Upper lobe of left lung (tissue), 6 donors: ENCODE measurements around the gene ITIH1. TPM values are rescaled to one million over a fixed set of nuclear protein-coding genes. Genes with fewer than 3 reads are reported as not detected.

Experiments
- ATAC-seq, 2 donors: fragments of 200-7000 bp; cut with Tn5 transposase; one replicate each; pipeline ENCODE4 v1.9.1; 2022; ENCODE audit warnings: mild to moderate bottlenecking in 2 of 2, moderate library complexity in 2 of 2; ENCODE audit not compliant: low FRiP score in 2 of 2
- DNase-seq, 2 donors: peaks; one replicate each; pipeline ENCODE4 v3.0.0-alpha.2; 2019 to 2020
- H3K27ac ChIP-seq, 4 donors: fragments of 200-600 bp; sonication (generic); one replicate each; pipeline ENCODE4 v1.5.1; 2016 to 2019
- H3K27me3 ChIP-seq, 4 donors: fragments of 200-600 bp; sonication (generic); one replicate each; pipeline ENCODE4 v1.5.1; 2017 to 2019
- H3K36me3 ChIP-seq, 4 donors: fragments of 200-600 bp; sonication (generic); one replicate each; pipeline ENCODE4 v1.5.1; 2016 to 2019
- H3K4me1 ChIP-seq, 4 donors: fragments of 200-600 bp; sonication (generic); one replicate each; pipeline ENCODE4 v1.5.1; 2018 to 2019
- H3K4me3 ChIP-seq, 4 donors: fragments of 200-600 bp; sonication (generic); one replicate each; pipeline ENCODE4 v1.5.1; 2017 to 2019; ENCODE audit warnings: mild to moderate bottlenecking in 2 of 4, moderate library complexity in 1 of 4
- H3K9me3 ChIP-seq, 4 donors: fragments of 200-600 bp; sonication (generic); one replicate each; pipeline ENCODE4 v1.5.1; 2018 to 2019
- CTCF ChIP-seq, 6 experiments: fragments of 450-650 bp in 4 of 6; fragments of 200-600 bp in 2 of 6; sonication (generic) in 2 of 6; IDR thresholded peaks; one replicate each; pipeline ENCODE4 v1.5.1; 2016 to 2019; ENCODE audit warnings: antibody characterized with exemption in 6 of 6
- EP300 ChIP-seq, 4 donors: sonication (generic); formaldehyde crosslinking; IDR thresholded peaks; one replicate each; pipeline ENCODE4 v1.5.1; 2017; ENCODE audit warnings: antibody characterized with exemption in 4 of 4, control low read depth in 2 of 4
- POLR2A ChIP-seq, 4 donors: fragments of 450-650 bp; IDR thresholded peaks; one replicate each; pipeline ENCODE4 v1.5.1; 2016 to 2017; ENCODE audit warnings: antibody characterized with exemption in 4 of 4, mild to moderate bottlenecking in 2 of 4
- POLR2AphosphoS5 ChIP-seq, 2 donors: sonication (generic); formaldehyde crosslinking; IDR thresholded peaks; one replicate each; pipeline ENCODE4 v1.5.1; 2017; ENCODE audit warnings: antibody characterized with exemption in 2 of 2
- WGBS, 2 donors: methylation state at CpG; one replicate each; pipeline ENCODE4 v1.1.5; 2017 to 2018; 5-methylcytosine and 5-hydroxymethylcytosine counted together
- total RNA-seq, 6 donors: library from RNA; depleted of rRNA in 4 of 6; stranded (reverse); fragments of >200 nt in 4 of 6; gene quantifications; one replicate each; pipeline versions ENCODE4 v1.1.0 to v1.2.1, GENCODE V29; 2016 to 2021
- donor health status: DM: no; HTN: no; CAD: no; lungs with moderate emphysema.
- donor health status: DM: no; HTN: yes; CAD: no; lungs with severe emphysema.

Gene ITIH1
- total RNA-seq, 6 donors from 2014 or later = 0.40 to 0.54 TPM; not detected in 4

GRCh38 chr3:52817860-52818259, 40.5 kb downstream of the ITIH1 start:
- 95 to 97% methylated on average over 5 to 7 of the region's 7 CpGs for WGBS, 2 donors
- TF ChIP-seq POLR2AphosphoS5 (IDR thresholded peaks at IDR 0.05) (no peak), POLR2A (IDR thresholded peaks at IDR 0.05) (no peak), EP300 (IDR thresholded peaks at IDR 0.05) (no peak), CTCF (IDR thresholded peaks at IDR 0.05) (no peak)
- H3K27ac ChIP-seq = no peak overlapping the region
- H3K4me3 ChIP-seq = no peak overlapping the region
- H3K36me3 ChIP-seq = peaks cover 0 to under 1% (median under 1%) of the 10 kb centered on the region in 4 donors
- no peaks in the 10 kb centered on the region for H3K9me3 ChIP-seq
- DNase-seq (no peak), ATAC-seq (no peak)
- H3K4me1 ChIP-seq = no peaks in the 10 kb centered on the region
- H3K27me3 ChIP-seq = no peaks in the 10 kb centered on the region

GRCh38 chr3:52819936-52820335, 42.5 kb downstream of the ITIH1 start:
- H3K27me3 ChIP-seq = no peaks in the 10 kb centered on the region
- H3K9me3 ChIP-seq = no peaks in the 10 kb centered on the region
- no peak overlapping the region for H3K4me3 ChIP-seq
- no peak for TF ChIP-seq POLR2AphosphoS5 (IDR thresholded peaks at IDR 0.05)
- no peak for TF ChIP-seq CTCF (IDR thresholded peaks at IDR 0.05)
- TF ChIP-seq POLR2A (IDR thresholded peaks at IDR 0.05) = no peak
- TF ChIP-seq EP300 (IDR thresholded peaks at IDR 0.05) = no peak
- WGBS, 2 donors = 83 to 91% methylated on average over 2 of the region's 2 CpGs
- no peak overlapping the region for H3K27ac ChIP-seq
- no peak for ATAC-seq
- no peaks in the 10 kb centered on the region for H3K4me1 ChIP-seq
- no peak for DNase-seq
- H3K36me3 ChIP-seq = peaks cover 0 to 16% (median 10%) of the 10 kb centered on the region in 4 donors

DNA sequence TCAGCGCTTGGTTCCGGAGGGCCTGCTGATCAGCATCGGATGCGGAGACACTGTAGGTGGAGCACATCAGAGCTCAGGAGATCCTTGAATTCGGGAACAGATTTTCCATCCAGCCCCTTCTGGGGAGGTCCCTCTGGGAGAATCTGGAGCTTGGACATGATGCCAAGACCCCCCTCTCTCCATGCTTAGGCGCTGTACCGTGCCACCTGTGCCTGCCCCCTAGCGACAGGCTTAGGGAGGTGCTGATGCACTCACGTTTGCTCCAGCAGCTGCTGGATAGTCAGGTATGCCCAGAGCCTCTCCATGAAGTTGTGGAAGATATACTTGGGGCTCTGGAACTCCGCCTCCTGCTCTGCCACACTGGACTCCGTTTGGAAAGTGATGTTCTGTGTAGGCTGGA, 43.3 kb downstream of the ITIH1 start:
- Histone ChIP-seq H3K27me3 (no peaks in the 10 kb centered on the region), H3K9me3 (no peaks in the 10 kb centered on the region), H3K27ac (no peak overlapping the region), H3K4me1 (no peaks in the 10 kb centered on the region), H3K36me3 (peaks cover 0 to 16% (median 10%) of the 10 kb centered on the region in 4 donors), H3K4me3 (no peak overlapping the region)
- 70 to 82% methylated on average over 6 to 11 of the region's 11 CpGs for WGBS, 2 donors
- TF ChIP-seq CTCF (IDR thresholded peaks at IDR 0.05) (peak in 4 of 6 experiments; percentile 15 to 28 (median 22)), POLR2AphosphoS5 (IDR thresholded peaks at IDR 0.05) (no peak), EP300 (IDR thresholded peaks at IDR 0.05) (no peak)
- no peak for DNase-seq
- no peak for ATAC-seq

GRCh38 chr3:52822363-52822762, 45.0 kb downstream of the ITIH1 start:
- peaks cover 0 to 16% (median 10%) of the 10 kb centered on the region in 4 donors for H3K36me3 ChIP-seq
- no peak for ATAC-seq
- no peaks in the 10 kb centered on the region for H3K4me1 ChIP-seq
- H3K27ac ChIP-seq = no peak overlapping the region
- H3K27me3 ChIP-seq = no peaks in the 10 kb centered on the region
- TF ChIP-seq POLR2AphosphoS5 (IDR thresholded peaks at IDR 0.05) (no peak), POLR2A (IDR thresholded peaks at IDR 0.05) (no peak), EP300 (IDR thresholded peaks at IDR 0.05) (no peak), CTCF (IDR thresholded peaks at IDR 0.05) (no peak)
- no peaks in the 10 kb centered on the region for H3K9me3 ChIP-seq
- no peak for DNase-seq
- 91 to 97% methylated on average over 5 of the region's 5 CpGs for WGBS, 2 donors
- H3K4me3 ChIP-seq = no peak overlapping the region

DNA sequence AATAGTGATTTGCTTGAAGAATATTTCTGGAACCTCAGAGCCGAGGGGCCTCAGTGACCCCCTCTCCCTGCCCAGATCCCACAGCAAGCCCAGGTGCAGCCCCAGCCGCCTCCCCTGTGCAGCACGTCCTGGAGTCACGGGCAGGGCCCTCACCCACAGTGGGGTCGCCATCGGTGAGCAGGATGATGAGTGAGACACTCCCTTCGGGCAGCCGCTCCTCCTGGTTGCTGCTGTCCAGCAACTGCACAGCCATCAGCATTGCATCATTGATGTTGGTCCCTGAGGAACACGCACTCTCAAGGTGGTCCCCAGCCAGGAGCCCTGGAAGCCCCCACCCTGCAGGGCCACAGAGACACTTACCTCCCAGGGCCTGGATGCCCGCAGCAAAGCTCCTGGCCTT, 46.6 kb downstream of the ITIH1 start:
- DNase-seq (peak in 1 of 2 donors; percentile 44), ATAC-seq (no peak)
- H3K9me3 ChIP-seq = no peaks in the 10 kb centered on the region
- WGBS, 2 donors = 94 to 98% methylated on average over 7 to 10 of the region's 10 CpGs
- no peaks in the 10 kb centered on the region for H3K27me3 ChIP-seq
- TF ChIP-seq POLR2AphosphoS5 (IDR thresholded peaks at IDR 0.05) = no peak
- TF ChIP-seq EP300 (IDR thresholded peaks at IDR 0.05) = no peak
- TF ChIP-seq CTCF (IDR thresholded peaks at IDR 0.05) = no peak
- TF ChIP-seq POLR2A (IDR thresholded peaks at IDR 0.05) = no peak
- no peak overlapping the region for H3K4me3 ChIP-seq
- no peaks in the 10 kb centered on the region for H3K4me1 ChIP-seq
- H3K36me3 ChIP-seq = peaks cover 0 to 16% (median 10%) of the 10 kb centered on the region in 4 donors
- no peak overlapping the region for H3K27ac ChIP-seq
